ENCODE measurements around the gene SCG3.

Gene SCG3

DNA sequence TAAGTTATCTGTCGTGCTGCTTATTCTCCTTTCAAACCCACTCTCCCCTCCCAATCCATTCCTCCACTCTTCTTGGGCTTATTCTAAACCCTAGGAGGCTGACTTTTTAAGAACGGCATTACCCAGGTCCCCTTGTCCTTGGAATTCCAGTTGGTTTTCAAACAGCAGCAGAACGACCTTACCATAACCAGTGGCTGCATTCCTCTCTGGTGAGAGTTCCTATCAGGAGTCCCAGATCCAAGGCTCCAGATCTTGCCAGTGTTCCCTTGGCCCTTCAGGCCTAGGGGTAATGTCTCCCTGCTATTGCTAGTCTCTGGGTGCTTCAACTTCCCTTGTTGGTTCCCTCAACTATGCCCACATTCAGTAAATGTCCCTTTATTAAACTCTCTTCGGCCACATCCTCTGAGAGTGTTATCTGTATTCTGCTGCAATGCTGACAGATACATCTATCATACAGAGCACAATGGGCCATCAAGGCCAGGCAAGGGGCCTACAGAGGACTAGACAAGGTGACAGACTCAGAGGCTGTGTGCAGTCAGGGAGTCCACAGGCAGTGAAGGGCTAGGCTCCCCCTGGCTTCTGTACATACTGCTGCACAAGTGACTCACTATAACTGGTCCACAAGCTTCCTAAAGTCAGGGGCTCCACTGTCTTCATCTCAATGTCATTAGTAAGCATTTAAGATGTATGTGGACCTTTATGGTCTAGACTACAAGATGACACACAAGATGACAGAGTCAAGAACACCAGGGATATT, 46.0 kb downstream of the SCG3 start:
- no peak for DNase-seq (ENCODE audit: low read depth in 2 of 2)

DNA sequence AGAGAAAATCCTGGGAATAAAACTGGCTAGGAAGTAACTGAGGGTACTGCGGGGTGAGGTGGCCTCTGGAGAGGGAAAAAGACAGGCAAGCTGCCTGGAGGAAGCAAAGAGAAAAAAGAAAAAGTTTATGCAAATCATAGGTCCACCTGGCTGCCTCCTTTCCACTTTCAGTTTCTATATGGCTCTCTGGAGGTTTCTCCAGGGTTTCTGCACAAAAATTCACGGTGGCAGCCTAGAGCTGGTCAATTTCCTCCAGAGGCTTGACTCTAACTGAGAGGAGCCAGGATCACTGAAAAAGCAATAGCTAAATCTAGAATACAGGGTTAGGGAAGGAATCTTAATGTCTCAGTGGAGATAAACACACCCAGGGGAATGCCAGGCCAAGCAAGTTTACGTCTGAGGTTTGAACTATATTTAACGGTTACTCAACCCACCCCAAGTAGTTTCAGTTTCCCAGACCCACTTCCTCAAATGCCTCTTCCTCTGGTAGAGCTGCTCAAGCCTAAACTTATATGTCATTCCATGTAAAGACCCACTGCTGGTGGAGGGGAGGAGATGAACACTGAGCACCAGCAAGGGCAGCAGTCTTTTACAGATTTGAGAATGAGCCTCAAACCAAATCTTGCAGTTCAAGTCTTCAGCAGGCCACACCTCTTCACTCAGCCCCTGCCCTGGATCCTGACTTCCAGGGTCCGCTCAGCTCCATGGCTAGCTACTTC, 50.4 kb downstream of the SCG3 start:
- DNase-seq (ENCODE audit: low read depth in 2 of 2): no peak

DNA sequence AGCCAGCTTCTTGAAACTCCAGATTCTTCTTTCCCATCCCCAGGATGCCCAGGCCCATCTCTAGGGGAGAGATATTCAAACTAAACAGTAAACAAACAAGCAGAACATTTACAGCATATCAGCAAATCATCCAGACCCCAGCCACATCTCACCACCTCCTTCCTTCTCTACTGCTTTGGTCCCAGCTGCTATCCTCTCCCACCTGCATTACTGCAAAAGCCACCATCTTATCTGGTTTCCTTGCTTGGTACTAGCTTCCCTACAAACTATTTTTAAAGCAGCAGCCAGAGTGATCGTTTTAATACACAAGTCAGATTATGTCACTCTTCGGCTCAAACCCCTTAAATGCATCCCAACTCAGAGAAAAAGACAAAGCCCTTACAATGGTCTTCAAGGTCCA, 51.3 kb downstream of the SCG3 start:
- no peak for DNase-seq (ENCODE audit: low read depth in 2 of 2)

DNA sequence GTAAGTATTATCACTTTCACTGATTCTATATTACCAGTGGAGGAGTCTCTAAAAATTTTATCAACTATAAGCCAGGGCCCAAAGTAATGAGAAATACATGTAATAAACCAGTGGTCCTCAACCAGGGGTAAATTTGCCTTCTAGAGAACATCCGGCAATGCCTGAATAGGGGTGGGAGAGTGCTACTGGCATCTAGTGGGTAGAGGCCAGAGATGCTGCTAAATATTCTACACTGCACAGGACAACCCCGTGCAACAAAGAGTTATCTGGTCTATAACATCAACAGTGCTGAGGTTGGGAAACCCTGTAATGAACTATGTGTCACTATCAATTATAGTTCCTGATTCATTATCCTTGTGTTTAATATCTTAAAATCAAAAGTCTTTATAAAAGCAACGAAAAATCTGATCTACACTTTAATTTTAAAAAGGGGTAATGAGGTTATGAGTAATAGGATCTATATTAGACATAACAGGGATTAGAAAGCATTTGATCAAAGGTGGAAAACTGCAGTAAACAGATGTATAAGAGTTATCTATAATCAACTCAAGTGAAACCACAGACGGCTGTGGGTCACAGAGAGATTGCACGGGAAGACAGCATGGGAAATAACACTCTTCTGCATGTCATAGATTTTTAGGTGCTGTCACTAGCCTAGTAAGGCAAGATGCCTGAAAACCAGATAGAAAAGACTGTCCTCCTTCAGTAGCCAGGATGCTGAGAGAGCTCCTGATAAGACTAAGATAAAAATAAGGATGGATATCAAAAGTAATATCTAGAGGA, 54.1 kb downstream of the SCG3 start:
- no peak for DNase-seq (ENCODE audit: low read depth in 2 of 2)

DNA sequence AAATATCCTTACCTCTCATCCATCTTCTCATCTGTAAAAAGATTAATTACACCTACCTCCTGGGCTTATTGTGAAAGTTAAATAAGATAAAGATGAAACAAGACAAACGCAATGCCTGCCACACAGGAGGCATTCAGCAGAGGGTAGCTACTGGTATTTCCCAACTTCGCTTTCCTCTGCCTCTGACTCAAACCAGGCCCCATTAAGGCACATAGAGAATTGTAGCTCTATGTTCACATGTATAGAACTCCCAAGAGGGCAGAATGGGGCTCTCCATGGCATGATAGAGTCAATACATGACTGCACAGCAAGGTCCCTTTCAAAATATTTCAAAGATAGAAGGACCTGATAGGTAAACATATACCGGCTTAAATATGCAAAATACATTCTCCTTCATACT, 54.8 kb downstream of the SCG3 start:
- no peak for DNase-seq (ENCODE audit: low read depth in 2 of 2)

DNA sequence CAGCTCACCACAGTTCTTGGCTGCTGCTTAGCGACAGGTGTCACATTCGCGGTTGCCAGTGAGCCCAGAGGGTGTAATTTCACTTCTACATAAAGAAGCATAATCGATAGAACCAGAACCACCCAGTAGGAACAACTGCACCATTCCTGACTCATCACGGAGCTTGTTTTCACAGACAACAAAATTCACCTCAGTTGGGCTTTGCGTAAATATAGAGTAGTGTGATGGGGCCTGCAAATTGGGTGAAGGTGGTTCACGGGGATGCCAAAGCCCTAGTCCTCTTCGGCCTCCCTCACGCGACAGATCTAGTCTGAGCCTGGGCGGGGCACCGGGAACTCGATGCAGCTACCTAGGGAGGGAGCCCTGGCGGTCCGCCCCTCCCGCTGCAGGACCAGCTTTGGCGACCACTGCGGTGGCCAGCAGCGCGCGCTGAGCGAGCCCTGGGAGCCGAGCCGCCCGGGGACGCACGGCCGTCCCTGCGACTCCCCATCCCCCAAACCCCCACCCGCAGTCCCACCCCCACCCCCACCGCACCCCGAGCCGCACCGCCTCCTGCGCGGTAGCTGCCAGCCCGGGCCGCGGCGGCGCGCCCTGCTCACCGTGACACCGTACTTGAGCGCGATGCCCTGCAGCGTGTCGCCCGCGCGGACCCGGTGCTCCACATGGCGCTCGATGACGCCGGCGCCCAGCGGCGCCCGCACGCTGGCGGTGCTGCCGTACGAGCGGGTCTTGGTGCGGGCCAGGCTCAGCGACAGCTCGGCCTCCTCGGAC, 55.6 kb downstream of the SCG3 start:
- DNase-seq (ENCODE audit: low read depth in 2 of 2): peak in 1 of 2 donors; percentile 50

DNA sequence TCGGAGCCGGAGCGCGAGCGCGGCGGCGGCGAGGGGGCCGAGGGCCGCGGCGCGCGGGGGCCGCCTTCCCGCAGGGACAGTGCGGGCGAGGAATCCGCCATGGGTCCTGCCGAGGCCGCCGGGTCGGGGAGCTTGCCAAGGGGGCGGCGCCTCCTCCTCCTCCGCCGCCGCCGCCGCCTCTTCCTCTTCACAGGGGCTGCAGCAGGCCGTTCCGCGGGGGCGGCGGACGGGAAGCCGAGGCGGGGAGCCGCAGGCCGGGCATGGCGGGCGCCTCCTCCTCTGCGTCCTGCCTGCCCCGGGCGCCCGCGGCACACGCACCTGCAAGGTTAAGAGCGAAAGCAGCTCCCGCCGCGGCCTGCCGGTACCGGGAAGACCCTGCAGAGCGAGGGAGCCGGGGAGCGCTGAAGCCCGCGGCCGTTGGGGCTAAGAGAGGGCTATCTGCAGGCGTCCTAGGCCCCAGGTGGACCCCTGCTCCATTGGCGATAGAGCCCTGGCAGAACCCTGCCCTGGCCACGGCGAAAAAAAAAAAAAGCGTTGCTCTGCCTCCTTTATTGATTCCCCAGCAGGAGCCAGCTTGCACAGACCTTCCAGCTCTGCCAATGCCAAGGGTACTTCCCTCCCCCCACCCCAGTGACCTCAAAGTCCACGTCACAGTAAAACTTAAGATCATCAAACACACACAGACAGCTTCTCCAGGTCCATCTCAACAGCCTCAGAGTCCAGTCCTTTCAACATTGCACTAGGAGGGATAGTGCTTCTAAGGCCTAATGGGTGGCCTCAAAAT, 56.4 kb downstream of the SCG3 start, which contains the start of gene LYSMD2:
LYSMD2 (minus strand) TSS at position 134 of the 784 bp plus-strand sequence; CDS start at position 101, 33 bp downstream.
- peak; percentile 53 to 64 for DNase-seq (ENCODE audit: low read depth in 2 of 2)

DNA sequence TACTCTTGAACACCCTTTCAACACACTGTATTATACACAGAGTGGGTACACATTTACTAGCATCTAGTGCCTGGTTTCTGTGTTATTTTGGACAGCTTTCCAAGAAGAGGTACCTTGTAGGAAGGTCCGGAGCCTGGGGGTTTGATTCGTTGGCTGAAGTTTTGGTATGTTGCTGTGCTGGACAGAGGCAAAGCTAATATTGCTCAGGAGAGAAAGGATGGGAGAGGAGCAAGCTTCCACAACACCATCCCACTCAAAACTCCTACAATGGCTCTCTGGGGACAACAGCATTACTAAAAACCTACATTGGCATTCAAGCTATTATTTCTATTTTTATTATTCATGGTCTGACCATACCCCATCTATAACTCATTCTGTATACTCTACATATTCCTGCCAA, 57.2 kb downstream of the SCG3 start:
- no peak for DNase-seq (ENCODE audit: low read depth in 2 of 2)

DNA sequence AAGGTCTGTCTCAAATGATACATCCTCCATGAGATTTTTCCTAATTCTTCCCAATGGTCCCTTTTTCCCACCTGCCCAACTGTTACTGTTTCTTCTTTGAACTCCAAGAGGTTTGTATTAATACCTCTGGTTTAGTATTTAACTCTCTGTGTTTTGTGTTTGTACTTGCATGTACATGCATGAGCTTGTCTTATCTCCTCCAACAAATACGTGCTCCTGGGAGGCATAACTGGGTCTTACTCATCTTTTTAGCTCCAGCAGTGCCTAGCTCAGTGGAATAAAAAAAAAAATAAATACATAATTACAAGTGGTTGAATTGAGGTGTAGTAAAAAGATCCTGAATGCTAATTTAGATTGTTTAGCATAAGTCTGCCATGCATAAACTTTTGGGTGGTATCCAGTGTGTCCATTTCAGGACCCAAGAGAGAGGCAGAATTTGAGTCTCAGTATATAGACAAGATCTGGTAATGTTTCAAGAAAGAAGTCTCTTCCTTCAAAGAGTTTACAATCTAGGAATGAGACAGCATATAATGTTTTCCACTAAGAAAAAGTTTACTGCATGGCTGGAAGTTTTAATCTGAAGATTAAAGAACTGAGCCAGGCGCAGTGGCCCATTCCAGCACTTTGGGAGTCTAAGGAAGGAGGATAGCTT, 57.9 kb downstream of the SCG3 start:
- no peak for DNase-seq (ENCODE audit: low read depth in 2 of 2)

DNA sequence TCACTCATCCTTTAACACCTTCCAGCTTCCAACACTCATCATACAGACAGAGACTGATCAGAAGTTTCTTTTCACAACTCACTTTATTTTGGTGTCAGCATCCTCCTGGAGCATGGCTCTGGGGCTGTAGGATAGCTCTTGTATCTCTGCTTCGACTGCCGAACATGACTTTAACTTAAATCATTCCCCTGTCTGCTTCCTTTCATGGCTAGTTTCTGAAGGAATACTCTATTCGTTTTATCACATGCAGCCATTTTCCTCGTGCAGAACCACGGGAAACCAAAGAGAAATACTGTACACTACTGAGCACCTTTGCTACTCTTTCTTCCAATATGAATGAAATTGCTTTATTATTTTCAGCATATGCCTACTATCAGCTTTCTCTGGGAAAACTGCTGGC, 68.0 kb downstream of the SCG3 start:
- DNase-seq (ENCODE audit: low read depth in 2 of 2): no peak

DNA sequence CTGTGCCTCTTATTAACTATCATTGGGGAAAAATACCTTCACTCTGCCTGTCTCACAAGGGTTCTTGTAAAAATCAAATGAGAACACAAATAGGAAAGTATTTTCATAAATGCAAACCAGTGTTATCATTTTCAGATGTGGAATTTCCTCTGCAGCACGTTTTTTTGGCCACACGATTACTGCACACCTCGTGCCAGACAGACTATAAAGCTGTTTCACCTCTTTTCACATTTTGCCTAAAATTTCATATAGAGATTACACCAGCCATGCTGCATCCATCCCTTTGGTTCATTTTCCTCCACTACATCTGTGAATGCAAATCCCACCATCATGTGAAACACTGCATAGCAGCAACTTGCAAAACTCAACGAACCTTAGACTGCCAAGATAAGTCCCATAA, 68.9 kb downstream of the SCG3 start:
- no peak for DNase-seq (ENCODE audit: low read depth in 2 of 2)

DNA sequence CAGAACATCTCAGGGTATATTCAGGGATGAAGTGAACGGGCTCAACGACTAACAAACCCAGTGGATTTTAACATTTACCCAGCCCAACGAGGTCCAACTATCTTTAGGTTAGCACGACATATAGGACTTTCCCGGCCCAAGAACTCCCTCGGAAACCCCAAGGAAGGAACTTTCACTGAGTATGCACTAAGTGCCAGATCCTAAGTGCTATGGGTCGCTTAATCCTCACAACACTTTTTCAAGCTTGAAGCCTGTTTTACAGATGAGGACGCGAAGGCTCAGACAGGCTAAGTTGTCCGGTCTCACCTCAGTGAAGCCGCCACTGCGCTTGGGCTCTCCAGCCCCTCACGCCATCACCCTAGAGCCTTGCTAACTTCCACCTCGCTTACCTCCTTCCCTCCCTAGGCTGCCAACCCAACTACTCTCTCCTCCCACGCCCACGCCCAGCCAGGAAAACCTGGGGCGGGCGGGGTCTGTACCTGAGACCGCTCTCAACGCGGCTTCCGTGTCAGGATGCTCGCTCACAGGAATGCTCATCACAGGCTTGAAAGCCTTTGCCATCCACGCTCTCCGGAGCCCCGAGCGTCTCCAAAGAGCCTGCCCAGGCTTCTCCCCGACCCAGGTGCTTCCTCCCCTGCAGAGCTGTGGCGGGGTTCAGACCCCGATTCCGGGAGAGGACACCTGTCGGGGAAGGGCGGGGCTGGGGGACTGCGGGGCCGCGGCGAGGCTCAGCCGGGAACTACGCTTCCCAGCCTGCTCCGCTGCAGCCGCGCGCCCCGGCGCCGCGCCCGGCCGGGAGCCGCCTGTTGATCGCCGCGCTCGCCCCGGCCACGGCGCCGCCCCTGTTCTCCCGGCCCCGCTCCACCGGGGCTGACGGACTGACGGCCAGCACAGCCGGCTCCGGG, 69.7 kb downstream of the SCG3 start, which contains the start of gene TMOD2:
TMOD2 (plus strand) TSS at position 806 of the 905 bp plus-strand sequence. CDS start 14,845 bp downstream, outside the sequence.
- no peak for DNase-seq (ENCODE audit: low read depth in 2 of 2)

DNA sequence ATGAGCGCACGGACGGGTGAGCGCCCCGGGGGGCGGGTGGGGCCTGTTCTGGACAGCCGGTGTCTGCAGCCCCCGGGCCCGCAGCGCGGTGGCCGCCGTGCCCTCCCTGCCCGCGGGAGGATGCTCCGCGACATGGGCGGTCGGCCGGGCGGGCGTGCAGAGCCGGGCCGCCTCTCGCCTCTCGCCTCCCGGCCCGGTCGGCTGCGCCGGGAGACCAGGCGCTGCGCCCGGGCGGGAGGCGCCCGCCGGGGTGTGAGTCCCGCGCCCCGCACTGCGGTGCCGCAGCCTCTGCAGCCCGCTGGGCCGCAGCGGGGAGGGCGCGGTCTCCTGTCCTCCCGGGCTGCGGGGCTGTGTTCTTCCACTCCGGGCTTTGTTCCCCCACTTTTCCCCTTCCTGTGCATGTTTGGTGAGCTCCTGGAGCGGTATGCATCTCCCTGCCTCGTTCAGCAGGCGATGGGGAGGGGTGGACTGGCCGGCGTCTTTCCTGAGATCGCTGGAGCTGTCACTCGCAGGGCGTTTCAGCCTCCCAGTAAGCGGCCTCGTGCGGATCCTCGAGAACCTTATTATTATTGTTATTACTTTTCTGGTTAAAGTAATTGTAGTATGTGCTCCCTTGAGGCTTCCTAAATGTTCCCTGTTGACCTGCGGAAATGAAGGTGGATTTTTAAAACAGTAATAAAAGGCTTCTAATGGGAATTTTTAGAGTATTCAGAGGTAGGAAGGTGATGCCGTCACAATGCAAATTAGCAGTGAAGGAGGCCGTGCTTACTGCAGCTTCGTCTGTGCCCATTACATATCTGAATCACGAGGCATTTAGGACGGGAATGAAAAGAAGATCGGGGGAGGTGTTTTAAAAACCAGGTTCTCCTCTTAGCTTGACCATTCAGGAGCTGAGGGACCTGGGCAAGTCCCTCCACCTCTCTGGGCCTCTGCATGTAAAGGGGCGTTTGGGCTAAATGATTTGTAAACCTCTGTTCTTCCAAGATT, 70.7 kb downstream of the SCG3 start:
- DNase-seq (ENCODE audit: low read depth in 2 of 2): no peak

DNA sequence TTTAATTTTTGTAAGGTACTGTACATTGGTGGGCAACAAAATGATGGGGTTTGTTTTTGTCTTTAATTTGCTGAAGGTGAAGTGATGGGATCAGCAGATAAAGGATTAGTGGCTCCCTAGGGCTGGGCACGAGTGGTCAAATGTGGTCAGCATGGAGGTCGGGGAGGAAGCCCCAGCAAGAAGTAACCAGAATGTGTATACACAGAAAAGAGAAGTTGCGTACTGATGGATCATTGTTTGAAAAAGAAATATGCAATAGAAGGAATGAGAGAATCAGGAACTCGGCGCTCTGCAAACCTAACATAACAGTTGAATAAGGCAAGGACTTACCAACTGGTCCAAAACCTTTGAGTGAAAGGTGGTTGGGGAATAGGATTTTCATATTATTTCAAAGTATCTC, 71.6 kb downstream of the SCG3 start:
- DNase-seq (ENCODE audit: low read depth in 2 of 2): no peak

DNA sequence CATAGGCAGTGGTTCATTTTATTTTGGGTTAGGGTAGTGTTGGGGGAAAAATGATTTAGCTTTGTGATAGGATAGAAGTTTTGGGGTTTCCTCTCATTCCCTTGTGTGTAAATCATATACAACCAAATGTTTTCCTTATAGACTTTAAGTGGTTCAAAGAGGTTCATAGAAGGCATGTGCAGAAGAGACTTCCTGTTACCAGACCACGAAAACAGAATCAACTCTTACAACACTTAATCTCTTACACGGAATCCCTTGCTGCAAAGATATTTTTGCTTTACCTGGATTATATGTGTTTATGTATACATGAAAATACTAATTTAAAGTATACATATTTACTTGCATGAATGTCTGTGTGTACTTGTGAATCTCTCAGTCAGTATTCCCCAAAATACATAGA, 73.0 kb downstream of the SCG3 start:
- DNase-seq (ENCODE audit: low read depth in 2 of 2): no peak

DNA sequence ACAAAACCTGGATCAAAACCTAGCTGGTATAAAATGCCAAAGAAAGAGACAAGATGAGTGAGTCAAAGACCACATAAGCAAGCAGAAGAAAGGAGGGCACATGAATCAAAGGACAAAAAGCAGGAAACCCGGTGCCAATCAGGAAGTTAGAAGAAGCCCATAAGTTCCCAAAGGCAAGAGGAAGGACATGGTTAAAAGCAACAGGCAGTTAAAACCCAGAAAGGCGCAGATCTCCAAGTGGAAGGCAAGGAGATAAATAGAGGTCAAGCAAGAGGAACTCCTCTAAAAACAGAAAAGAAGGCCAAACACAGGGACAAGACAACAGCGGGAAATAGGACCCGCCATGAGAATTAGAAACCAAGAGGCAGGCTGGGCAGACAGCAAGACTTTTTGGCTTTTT, 74.5 kb downstream of the SCG3 start:
- DNase-seq (ENCODE audit: low read depth in 2 of 2): no peak

DNA sequence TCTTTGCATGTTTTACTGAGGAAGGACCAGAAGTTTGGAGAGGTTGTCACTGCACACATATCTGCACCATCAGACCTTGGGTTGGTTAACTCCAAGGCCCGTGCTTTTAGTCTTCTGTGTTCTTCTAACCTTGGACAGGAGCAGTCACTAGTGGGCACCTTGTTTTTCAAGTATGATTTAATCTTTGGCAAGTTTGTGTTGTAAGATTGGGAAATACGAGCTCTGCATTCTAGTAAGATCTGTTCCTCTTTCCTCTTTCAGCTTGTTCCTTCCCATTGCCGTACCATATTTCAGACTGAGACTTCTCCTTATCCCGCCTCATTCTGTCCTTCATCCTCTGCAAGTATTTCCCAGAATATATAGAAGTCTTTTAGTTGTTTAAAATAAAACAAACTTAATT, 75.2 kb downstream of the SCG3 start:
- DNase-seq (ENCODE audit: low read depth in 2 of 2): no peak

DNA sequence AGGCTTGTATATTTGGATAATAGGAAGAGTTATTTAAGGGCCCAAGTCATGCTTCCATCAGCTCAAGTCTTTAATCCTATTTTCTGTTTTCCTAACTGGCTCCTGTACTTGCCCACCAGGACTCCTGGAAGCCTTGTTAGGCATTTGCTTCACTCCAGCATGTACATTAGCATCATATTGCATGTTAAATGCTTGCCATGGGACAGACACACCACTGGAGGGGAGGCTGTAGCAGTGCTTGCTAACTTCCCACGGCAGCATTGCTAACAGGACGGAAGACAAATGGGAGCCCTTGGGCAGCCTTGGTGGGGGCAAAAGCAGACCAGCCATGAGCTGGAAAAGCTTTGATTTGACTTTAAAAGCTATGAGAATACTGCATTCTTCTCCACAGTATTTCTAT, 76.1 kb downstream of the SCG3 start:
- DNase-seq (ENCODE audit: low read depth in 2 of 2): no peak
